GM19240 (cell line): Measurements from ENCODE around the gene FHOD3.
"Not testable (repeated sequence)": the region's sequence is repeated elsewhere in the genome, so short reads cannot be mapped to it uniquely, and the experiment has no call there.

Experiments used
- DNase-seq: peaks from one replicate; pipeline ENCODE4 v3.0.0; 2011; ENCODE audit warnings: low spot score; ENCODE audit not compliant: insufficient read length

Gene FHOD3

DNA sequence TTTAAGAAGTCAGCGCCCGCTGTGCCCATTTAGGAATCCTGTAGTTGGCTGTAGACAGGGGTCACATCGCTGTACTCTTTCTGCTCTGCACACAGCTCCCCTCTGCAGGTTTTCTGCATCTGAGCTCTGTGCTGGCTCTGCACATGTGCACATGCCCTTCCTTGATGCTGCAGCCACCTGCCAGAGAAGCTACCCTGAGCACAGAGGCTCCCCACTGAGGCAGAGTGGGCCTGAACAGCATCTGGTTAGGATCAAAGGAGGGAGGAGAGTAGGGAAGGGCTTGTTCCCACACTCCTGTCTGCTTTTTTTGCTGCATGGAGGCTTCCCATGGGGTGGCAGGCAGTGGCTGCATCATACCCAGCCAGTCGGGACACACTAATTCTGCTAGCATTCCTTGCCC, 238.9 kb downstream of the FHOD3 start:
- no peak for DNase-seq

DNA sequence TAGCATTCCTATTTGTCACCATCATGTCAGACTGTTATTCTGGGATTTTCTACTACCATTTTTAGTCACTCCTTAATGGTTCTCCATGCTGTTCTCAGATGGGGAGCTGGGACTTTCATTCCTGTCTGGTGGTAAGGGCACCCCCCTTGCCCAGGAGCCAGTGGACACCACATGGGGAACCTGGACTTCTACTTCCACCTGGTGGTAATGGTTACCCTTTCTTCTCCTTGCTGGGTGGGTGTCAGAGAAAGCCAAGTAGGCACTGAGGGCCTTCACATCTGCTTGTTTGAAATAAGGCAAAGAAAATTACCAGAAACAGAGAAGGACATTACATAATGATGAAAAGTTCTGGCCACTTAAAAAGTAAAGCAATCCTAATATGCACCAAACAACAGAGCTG, 239.8 kb downstream of the FHOD3 start:
- no peak for DNase-seq

DNA sequence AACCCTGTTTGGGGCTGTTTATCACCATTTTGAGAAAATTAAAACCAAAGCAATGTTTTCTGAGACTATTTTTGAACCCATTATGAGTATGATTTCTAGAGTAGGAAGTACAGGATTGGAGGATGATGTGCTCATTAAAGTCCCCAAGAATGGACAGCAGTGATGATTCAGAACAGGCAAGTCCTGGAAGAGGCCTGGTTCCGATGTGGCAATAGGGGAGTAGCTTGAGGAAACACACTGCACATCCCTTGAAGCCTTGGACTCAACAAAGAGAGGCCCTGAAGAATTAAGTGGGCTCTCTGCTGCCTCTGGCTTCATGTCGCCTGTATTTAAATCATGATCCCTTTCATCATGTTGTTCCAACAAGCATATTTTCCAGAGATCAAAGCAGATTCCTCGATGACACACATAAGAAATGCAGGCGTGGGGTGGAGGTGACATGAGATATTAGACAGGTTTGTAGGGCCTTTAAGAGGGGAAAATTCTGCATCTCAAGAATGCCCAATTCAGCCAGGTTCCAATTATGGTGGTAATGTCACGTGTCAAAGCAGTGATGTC, 242.2 kb downstream of the FHOD3 start:
- no peak for DNase-seq

DNA sequence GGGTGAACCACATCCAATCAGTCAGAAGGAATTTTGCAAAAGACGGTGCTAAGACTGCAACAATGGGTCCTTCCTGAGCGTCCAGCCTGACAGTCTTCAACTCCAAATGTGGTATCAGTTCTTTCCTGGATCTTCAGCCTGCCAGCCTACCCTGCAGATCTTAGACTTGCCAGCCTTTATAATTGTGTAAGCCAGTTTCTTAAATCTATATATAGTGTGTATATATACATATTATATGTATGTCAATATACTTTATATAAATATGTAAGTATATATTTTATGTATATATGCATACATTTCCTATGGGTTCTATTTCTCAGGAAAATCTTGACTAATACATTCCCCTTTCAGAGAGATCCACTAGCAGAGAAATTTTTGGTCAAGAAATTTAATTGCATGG, 245.5 kb downstream of the FHOD3 start:
- no peak for DNase-seq

DNA sequence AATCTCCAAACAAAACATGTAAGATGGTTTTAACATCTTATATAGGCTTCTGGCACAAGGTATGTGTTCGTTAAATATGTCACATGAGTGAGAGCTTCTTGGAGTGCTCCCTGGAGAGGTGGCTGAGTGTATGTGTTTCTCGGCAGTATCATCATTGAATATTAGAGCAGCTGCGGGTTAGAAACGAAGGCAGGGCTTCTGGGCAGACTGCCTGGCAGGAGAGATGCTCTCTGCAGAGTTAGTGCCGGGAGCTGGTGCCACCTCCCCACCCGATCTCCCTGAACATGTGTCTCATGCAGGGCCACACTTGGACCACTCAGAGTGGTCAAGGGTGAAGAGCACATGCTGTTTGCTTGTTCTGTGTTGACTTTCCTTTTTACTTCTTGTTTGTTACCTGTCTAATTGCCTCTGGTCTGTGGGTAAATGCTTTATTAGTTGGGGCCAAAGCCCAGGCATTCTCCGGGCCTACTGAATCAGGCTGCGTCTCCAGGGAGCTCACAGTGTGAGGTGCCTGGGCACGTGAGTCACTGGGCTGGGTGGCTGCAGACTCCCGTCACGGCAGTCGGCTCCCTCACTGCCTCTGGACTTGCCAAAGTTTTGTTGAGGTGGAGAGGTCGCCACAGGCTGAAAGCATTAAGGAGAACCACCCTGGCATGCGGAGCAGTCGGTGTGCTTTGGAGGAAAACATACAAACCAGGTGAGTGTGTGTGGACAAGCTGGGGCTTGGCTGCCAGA, 246.6 kb downstream of the FHOD3 start:
- DNase-seq = no peak

DNA sequence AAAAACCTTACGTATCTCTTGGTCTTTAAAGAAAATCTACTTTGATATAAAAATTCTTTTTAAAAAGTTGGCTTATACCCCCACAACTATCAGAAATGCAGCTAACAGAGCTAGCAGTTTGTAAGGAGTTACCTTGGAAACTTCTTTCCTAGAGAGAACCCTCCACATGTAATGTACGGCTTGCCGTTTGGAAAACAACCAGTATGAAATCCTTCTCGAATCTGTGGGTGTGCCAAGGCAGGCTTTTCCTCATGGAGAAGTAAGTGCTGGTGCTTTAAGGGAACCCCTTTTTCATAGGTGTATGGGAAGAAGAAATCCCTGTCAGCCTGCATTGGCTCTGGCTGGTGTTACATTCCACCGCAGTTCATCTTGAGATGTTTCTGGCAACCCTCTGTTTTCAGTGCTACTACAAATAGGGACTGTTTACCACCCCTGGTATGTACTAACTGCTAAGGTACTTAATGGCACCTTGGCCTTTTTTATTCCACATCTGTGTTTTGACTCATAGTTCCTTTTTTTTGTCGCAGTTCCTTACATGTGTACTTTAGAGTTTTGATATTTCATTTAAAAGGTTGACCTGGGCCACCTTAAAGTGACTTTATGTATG, 248.4 kb downstream of the FHOD3 start:
- no peak for DNase-seq

DNA sequence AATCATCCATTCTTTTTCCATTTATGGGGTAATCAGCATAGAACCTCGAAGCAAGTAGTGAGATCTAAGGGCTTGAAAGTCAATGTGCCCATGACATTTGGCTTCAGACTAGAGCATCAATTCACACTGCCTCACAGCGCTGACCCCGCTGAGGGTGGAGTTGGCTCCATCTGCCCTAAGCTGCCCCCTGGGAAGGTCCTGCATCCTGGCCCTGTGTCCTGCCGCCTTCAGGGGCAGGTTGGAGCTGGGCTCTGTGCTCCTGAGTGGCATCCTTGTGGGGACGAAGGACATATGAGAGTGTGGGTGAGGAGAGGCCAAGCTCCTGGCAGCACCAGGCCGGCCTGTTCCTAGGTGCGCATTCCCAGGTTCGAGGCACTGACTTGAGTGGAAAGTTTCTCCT, 249.4 kb downstream of the FHOD3 start:
- no peak for DNase-seq

DNA sequence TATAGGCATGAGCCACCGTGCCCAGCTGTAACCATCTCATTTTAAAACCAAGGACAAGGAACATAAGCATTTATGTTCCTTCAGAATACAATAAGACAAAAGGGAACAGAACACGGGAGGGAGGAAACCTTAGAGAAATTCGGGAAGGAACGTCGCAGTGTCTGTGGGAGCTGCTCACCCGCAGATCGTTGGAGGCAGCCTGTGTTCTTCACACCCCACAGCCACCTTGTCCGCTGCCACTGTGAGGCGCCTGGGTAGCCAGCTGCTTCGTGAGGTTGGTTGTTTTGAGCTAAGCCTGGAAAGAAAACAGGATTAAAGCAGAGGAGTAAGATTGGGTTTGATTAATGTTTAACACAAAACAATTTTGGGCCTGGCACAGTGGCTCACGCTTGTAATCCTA, 250.0 kb downstream of the FHOD3 start:
- no peak for DNase-seq

DNA sequence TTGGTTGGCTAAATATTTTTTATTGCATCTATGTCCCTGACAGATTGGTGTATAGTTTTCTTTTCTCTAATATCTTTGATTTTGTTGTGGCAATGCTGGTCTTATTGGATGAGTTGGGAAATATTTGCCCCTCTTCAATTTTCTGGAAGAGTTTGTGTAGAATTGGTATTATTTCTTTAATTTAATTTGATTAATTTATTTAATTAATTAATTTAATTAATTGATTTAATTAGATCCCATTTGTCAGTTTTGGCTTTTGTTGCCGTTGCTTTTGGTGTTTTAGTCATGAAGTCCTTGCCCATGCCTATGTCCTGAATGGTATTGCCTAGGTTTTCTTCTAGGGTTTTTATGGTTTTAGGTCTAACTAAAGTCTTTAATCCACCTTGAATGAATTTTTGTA, 253.8 kb downstream of the FHOD3 start:
- not testable (repeated sequence) for DNase-seq

DNA sequence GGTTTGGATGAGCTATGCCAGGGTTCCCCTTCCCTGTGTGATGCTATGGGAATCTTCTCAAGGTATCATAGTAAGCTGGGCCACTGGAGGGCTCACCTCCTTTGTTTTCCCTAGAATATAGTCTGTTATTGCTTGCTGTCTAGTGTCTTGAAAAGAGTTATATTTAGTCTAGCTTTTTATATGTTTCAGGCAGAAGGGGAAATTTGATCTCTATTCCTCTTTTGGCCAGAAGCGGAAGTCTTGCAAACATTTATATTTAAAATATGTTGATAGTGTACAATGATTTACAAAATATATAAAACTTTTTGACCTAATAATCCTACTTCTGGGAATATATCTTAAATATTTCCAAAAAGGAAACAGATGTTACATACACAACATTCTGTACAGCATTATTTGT, 260.7 kb downstream of the FHOD3 start:
- DNase-seq = no peak

DNA sequence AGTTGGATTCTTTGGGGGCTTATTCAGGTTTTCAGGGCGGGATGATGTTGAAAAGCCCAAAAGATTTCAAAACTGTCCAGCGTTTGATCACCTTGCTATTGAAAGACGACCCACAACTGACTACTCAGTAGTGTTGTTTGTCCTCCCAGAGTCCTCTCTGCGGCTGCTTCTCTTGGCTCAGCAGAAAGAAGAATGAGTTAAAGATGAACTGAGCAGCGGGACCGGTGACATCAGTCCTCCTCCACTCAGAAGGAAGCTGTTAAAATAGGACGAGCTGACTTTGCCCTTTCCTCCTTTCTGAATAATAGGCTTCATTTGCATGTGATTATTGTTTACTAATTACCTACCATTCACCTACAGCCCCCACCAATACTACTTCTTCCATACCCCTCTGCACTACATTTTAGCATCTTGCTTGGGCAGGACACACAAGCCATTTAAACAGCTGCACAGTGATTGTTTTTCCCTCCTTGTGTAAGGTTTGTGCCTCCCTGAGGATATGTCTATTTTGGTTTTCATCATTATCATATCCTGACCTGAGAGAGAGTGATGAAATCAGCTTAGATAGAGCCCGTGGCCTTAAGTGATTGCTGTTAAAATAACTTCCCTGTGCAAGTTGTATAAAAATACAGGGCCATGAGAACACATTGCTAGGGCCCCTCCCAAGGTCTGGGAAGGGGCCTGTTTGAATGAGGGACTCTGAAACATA, 261.8 kb downstream of the FHOD3 start:
- no peak for DNase-seq

DNA sequence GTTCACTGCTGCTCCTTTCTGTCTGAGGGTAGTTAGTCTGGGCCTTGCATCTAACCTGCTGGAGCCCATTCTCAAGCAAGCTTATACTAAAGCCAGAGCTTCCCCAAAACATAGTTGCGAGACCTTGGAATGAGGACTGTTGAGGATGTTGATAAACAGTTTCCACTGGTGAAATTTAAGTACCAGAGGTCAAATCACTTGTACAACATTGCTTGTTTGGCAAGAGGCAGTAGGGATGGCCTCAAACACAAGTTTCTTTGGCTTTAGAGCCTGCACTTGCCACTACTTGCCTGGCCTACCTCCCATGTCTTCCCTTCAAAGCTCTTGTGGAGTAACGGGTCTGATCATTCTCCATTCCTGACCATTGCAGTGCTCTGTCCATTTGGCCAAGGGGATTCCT, 262.7 kb downstream of the FHOD3 start:
- no peak for DNase-seq

DNA sequence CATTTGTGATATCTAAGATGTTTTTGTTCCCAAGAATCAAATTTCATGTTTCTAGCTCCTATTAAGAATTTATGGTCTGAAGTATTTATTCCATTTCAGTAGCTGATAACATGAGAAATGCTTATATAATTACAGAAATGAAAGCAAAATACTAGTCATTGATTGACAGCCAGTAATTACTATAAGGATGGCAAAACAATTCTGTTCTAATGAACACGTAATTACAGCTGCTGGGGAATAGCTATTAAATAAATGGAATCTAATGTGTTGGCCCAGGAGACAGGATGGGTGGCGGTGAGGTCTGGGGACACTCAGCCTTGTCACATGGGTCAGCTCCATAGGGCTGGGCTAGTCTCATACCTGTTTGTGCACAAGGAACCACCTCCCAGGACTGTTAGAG, 263.5 kb downstream of the FHOD3 start:
- DNase-seq = no peak

DNA sequence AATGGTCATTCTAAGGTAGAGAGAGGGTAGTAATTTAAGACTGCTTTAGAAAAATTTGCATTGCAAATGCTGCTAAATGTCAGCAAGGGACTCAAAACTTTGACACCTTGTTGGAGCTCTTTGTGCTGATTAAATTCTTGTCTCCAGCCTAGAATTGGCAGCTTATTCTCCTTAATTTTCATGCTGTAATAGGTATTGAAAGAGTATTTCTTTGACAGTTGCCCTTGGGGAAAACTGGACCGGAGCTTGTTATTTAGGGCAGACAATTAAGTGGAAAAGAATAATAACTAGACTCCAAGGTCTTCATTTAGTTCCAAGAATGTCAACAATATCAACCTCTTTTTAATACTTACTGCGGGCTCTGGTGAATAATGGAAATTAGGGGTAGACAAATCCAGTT, 267.3 kb downstream of the FHOD3 start:
- no peak for DNase-seq

DNA sequence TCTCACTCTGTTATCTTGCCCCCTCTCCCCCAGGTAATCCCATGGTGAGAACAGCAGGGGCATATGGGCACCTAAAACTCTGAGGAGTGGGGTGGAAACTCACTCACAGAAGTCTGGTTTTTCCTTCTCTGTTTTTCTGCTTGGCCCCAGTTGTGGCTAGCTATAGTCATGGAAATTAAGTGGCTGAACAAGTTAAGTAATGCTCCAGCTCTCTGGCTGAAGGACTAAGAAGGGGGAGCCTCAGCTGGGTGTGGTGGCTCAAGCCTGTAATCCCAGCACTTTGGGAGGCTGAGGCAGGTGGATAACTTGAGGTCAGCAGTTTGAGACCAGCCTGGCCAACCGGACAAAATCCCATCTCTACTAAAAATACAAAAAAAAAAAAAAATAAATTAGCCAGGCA, 270.3 kb downstream of the FHOD3 start:
- no peak for DNase-seq

DNA sequence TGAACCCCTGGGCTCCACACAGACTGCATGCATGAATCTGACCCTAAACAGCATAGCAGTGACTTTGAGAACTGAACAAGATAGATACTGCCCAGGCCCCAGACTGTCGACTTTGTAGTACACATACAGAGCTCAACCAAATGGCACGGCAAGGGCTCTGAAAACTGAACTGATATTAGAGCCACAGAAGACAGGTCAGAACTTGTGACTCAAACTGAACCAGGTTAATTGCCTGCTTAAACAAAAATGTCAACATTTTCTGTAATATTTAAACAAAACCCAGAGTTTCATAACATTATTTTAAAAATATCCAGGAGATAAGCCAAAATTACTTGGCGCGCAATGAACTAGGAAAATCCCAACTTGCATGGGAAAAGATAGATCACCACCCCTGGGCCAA, 271.0 kb downstream of the FHOD3 start:
- no peak for DNase-seq

DNA sequence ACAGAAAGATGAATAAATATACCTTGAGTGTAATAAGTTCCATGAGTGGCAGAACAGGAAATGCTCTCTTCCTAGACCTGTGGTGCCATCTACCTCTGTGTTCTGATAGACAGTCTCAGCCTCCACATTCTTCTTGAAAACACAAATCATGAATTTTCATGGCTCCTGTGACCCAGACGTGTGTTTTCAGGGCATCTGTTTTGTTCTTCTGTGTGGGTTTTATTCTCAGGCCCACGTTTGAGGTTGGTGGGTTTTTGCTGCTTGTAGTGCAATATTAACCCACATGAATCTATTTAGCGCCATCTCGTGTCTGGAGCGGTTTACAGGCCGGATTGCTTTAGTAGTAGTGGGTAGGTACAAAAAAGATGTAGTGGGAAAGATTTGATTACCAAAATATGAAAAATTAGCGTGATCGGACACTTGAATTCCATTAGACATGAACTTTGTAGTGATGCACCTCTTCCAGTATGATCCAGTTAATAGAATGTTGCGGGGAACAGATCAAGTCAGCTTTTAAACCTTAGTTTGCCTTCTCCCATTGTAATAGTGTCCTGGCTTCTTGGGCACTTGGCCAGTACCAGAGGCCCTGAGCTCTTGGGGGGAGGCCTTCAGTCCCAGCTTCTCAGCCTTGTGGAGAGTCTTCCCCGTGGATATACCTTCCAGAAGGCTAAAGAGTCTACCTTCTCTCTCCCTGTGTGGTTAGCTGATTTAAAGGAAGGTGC, 274.8 kb downstream of the FHOD3 start:
- DNase-seq = peak; percentile 26

DNA sequence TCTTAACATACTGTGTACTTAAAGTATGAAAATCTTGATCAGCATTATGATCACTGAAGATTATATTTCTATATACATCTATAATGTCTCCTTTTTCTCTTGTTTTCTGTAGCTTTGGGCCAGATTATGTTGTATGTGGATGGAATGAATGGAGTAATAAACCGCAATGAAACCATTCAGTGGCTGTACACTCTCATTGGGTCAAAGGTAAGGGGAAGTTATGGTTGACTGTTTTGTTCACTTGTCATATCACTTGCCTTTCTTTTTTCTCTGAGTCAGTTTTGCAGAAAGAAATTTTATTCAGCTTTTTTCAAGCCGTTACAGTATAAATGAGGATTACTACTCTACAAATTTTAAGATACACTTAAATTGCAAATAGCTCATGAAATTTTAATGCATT, 278.8 kb downstream of the FHOD3 start:
- no peak for DNase-seq

DNA sequence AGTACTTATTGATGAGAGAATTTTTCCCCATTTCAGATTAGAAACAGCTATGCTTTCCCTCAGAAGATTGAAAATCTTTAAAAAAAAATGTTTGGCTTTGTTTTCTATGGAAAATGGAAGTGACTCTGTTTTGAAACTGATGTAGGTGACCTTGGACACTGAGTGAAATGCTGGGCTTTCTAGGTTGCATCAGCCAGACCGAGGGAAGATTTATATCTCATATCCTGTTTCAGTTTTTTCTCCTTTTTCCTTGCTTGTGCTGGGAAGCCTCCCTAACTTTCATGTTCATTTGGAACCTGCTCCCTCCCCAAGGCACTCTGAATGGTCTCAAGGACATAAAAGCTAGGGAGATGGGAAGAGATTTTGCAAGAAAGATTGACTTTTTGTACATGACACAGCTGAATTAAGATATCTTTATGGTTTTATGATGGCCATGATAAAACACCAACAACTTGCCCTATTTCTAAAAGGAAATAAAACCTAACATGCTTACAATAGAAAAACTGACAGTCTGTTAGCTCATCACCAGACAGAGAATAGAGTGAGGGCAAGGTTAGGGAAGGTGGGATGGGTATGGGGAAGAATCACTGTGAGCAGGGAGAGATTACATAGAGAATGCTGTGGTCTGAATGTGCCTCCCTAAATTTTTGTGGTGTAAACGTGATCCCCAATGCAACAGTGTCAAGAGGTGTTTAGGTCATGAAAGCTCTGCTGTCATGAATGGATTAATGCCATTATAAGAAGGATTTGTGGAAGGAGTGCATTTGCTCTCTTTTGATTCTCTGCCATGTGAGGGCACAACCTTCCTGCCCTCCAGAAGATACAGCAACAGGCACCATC, 281.6 kb downstream of the FHOD3 start:
- DNase-seq = no peak

DNA sequence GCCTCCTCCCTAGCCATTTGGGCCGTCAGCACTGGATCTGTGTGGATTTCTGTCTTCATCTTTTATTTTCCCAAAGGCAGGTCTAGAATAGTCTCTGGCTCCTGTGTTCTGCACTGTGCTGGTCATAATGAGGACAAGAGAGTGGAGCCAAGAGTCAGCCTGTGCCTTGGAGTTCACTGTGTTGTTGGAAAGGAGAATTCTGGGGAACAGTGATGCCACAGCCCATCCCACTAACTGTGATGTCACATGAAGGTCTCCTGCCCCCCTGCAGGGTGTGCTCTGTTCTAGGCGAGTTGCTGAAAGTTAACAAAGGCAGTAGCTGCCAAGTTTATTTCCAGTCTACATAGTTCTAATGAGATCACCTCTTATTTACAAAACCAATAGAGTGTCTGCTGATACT, 282.8 kb downstream of the FHOD3 start:
- DNase-seq = no peak
